NCI-H2227 (cell line): ENCODE measurements around the gene ACTRT1.

Source experiments
- DNase-seq: peaks from one replicate; lab custom pipeline; 2025; ENCODE audit not compliant: unreplicated experiment; lab: John Stamatoyannopoulos, UW

The ACTRT1 gene

DNA sequence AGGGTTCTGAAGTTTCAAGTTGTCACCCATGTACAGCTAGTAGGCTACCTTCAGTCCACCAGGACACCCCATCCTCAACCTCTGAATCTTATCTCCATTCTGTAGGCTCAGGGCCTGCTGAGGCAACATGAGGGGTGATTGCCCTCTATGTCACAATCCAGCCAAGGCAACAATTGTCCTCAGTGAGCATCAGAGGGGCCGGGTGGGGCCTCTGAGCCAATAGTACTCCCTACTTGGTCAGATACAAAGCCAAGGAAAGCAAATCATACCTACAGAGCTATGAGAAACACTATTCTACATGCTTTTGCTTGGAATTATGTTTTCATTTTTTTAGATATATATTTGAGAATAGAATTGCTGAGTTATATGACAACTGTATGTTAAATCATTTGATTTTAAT, at the start of gene ACTRT1:
TSS of gene ACTRT1 (minus strand) at position 101 of the 400 bp plus-strand sequence. CDS start 197 bp downstream, outside the sequence.
- DNase-seq = no peak

DNA sequence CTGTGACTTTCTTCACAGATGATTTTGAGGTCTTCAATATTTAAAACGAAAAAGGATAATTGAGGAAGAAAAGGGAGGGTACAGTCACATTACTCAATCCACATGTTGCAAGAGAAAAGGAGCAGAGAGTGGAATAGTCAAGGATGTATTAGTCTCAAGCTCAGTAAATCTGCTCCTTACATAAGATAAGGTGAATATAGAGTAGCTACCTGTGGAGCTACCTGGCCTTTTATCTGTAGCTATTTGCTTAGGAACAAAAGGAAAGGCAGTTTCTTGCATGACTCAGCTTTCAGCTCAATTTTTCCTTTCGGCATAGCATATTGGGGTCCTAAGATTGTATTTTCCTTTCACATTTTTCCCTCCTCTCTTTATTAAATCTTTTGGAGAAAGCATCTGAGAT, 26.3 kb upstream of the ACTRT1 start:
- DNase-seq = no peak

DNA sequence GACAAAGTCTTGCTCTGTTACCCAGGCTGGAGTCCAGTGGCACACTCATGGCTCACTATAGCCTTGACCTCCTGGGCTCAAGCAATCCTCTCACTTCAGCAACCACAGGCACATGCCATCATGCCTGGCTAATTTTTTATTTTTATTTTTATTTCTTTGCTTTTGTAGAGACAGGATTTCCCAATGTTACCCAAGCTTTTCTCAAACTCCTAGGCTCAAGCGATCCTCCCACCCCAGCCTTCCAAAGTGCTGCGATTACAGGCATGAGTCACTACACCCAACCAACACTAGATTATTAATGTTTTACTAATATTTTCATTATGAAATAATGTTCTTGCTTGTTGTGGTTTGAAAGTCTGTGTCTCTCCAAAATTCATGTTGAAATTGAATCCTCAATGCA, 5.2 kb upstream of the ACTRT1 start:
- DNase-seq = no peak

DNA sequence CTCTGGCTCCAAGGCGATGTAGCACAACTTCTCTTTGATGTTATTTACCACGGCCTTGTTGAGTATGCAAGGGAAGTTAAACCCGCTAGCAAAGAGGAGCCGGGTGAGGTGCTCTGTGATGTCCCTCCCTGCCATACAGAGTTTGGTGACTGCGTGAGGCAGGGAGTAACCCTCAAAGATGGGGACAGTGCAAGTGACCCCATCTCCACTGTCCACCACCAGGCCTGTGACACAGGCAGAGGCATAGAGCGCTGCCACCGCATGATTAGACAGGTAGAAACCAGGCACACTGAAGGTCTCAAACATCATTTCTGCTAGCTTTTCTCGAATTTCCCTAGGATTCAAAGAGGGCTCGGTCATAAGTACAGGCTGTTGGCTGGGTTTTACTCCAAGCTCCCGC, 677 bp downstream of the ACTRT1 start:
- DNase-seq = no peak

DNA sequence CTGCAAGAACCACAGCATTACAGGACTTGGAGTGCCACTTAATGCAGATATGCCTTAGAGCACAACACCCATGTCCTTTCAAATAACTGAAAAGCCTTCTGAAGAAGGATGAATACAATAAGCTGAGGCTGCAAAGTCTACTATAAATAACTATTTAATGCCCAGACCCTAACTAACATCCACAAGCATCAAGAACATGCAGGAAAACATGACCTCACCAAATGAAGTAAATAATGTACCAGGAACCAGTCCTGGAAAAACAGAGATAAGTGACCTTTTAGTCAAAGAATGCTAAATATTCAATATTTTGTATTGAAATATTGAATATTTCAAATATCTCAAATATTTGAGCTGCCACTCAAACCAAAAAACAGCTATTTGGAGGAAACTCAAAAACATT, 16.9 kb downstream of the ACTRT1 start:
- no peak for DNase-seq

DNA sequence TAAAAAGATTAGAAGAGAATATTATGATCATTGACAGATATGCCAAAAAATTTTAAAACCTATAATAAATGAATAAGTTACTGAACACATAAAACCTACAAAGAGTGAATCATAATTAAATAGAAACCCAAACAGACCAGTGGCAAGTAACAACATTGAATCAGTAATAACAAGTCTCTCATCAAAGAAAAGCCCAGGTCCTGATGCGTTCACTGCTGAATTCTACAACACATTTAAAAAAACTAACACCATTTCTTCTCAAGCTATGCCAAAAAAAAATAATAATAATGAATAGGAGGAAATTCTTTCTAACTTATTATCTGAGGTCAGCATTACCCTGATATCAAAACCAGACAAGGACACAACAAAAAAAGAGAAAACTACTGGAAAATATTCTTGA, 30.6 kb downstream of the ACTRT1 start:
- no peak for DNase-seq

DNA sequence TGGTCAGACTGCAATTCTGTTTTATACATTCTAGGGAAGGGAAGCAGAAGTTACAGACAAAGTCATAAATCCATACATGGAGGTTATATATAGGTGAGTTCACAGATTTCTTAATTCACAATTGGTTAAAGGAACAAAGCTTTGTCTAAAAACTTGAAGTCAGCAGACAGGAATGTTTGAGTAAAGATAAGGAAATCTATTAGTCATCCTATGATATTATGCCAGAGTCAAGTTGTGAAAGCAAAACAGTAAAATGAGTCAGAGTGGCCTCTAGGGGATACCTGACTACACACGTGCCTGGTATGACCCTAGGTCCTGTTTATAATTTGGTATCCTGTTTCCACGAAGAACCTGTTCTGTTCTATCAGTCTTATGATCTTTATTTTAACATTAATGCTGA, 31.5 kb downstream of the ACTRT1 start:
- no peak for DNase-seq

DNA sequence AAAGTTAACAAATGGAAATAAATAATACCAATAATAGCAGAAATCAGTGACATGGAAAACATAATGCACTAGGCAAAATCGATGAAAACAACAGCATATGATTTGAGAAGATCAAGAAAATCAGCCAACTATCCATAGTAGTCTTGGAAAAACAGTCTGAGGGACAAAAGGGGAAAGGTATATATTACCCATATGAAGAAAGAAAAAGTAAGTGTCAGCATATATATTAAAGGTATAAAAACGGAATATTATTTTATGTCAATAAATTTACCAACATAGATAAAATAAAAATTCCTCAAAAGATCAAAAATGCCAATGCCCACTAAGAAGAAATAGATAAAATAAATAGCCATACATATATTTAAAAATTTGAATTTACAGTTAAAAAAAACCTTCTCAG, 33.0 kb downstream of the ACTRT1 start:
- DNase-seq = no peak

DNA sequence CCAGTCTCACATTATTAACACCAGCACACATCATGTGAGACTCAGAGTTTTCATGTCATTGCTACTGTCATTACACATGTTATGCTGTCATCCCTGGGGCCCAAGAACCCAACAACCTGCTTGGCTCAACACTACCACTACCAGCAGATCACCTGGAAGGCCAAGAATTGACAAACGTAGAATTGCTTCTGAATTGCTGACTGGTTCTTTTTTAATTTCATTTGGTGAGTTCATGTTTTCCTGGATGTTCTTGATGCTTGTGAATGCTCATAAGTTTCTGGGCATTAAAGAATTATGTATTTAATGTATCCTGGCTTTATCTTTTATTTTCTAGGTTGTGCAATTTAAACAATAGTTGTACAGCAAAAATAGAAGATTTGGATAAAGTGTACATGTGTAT, 40.2 kb downstream of the ACTRT1 start:
- DNase-seq = no peak

DNA sequence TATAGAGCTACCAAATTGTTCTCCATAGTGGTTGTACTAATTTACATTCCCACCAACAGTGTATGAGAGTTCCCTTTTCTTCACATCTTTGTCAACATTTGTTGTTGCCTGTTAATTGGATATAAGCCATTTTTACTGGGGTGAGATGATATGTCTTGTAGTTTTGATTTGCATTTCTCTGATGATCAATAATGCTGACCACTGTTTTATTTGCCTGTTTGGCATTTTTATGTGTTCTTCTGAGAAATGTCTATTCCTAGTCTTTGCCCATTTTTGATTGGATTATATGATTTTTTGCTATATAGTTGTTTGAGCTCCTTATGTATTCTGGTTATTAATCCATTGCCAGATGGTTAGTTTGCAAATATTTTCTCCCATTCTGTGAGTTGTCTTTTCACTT, 44.3 kb downstream of the ACTRT1 start:
- DNase-seq = no peak
